Retina (tissue), 1 donor: ENCODE results near the gene LRRC4C.
"Not testable (repeated sequence)": the region's sequence is repeated elsewhere in the genome, so short reads cannot be mapped to it uniquely, and the experiment has no call there.

Experiments
- DNase-seq: peaks from one replicate; pipeline ENCODE4 v3.0.0-alpha.2; 2016

The LRRC4C gene

GRCh38 chr11:41003339-41004282 lies 455.8 kb downstream of the LRRC4C start:
- DNase-seq, result no peak

- DNase-seq, result peak; percentile 50
Observed at GRCh38 chr11:40998920-40999319, 460.5 kb downstream of the LRRC4C start.

DNA sequence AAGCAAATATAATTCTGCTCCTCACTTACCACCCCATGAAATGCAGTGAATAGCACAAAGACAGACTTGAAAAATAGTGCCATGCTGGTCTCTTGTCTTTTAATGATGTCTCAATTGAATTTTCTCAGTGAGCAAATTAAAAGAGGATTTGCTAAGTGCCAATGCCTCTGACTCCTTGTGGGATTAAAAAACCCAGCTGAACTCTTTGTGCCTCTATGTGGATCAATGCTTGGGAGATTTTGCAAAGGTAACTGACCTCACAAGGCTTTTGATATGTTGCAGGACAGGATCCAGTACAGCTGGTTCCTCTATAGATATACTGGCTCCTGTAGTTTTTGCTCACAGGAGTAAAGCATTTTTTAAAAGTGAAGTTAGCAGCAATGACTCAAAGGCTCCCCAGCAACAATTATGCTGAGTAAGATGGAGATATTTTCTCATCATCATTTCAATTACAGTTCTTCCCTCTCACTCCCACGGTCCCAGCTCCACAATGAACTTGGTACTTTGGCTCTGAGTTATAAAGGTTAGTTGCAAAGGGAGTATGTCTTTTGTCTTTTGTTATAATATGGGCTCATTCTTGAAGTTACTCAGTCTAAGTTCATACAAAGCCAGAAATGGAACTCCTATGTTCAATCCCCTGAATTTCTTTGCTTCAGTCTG lies 471.5 kb downstream of the LRRC4C start:
- no peak for DNase-seq

- DNase-seq, result no peak
Observed at GRCh38 chr11:40986320-40986719, 473.1 kb downstream of the LRRC4C start.

DNA sequence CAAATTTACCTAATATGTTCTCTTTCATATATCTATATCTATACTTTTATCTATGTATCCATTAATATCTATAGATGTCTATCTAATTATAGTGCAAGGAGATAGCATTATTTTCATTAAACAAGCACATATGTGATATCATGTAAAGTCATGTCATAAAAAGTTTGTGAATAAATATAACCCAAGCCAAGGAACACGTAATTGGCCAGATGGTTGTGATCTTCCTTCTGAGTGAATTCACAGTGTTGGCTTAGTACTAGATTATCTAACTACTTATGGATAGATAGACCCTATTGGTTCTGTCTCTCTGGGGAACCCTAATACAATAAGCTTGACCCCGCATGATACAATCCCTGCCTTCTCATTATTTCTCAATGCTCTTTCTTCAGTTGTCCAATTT lies 484.4 kb downstream of the LRRC4C start:
- no peak for DNase-seq

DNA sequence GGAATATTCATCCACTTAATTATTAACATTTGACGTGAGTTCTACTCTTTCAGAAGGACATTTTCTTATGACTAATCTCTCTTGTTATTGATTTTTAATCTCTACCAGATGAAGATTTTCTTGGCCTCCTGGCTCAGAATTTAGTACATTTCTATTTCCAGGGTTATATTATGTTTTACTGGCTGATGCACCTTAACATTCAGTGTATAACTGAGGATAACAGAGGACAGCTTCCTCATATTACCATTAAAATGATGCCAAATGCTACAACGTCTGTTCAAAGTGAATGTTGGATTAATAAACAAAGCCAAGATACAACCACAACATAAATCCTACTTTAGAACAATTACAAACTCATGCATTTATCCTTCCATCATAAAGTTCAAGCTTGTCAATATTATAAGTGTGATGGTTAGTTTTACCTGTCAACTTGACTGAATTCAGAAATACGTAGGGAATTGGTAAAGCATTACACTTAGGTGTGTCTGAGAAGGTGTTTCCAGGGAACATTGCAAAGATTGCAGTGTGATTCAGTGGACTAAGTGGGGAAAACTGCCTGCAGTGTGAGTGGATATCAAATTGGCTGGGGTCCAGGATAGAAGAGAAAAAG lies 485.2 kb downstream of the LRRC4C start:
- no peak for DNase-seq

DNA sequence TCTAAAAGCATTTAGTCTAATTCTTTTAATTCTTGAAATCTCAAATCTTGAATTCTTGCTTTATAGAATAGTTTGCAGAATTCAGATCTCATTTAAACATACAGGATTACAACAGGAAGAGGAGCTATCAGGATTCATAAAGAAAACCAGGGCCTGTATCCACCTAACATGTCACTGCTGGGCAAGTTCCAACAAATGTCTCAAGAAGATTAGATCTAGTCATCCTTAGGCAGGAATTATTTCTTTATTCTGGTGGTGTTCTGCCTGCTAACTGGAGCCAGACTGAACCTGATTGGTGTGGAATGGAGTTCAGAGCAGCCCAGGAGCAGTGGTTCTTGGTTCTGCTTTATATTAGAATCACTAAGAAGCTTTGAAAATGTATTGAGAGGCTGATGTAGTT lies 500.7 kb downstream of the LRRC4C start:
- DNase-seq, result no peak

GRCh38 chr11:40952479-40952878 lies 507.0 kb downstream of the LRRC4C start:
- no peak for DNase-seq

- no peak for DNase-seq
Observed at GRCh38 chr11:40938002-40938401, 521.5 kb downstream of the LRRC4C start.

GRCh38 chr11:40924915-40925314 lies 534.5 kb downstream of the LRRC4C start:
- DNase-seq, result peak; percentile 38

DNA sequence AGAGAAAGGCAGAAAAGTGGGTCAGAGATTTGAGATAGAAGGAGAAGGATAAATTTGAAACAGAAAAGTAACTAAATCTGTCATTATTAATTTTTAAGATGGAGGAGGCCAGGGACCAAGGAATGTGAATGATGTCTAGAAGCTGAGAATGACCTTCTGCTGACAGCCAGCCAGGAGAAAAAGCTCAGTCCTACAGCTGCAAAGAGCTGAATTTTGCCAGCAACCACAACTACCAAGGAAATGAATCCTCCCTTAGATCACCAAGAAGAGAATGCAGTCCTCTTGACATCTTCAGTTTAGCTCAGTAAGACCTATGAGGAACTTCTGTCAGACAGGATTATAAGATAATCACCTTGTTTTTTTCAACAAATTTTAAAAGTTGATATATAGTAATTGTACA lies 538.2 kb downstream of the LRRC4C start:
- DNase-seq, result no peak

- DNase-seq, result not testable (repeated sequence)
Observed at GRCh38 chr11:40910774-40911173, 548.7 kb downstream of the LRRC4C start.

GRCh38 chr11:40894501-40894900 lies 565.0 kb downstream of the LRRC4C start:
- DNase-seq, result no peak

DNA sequence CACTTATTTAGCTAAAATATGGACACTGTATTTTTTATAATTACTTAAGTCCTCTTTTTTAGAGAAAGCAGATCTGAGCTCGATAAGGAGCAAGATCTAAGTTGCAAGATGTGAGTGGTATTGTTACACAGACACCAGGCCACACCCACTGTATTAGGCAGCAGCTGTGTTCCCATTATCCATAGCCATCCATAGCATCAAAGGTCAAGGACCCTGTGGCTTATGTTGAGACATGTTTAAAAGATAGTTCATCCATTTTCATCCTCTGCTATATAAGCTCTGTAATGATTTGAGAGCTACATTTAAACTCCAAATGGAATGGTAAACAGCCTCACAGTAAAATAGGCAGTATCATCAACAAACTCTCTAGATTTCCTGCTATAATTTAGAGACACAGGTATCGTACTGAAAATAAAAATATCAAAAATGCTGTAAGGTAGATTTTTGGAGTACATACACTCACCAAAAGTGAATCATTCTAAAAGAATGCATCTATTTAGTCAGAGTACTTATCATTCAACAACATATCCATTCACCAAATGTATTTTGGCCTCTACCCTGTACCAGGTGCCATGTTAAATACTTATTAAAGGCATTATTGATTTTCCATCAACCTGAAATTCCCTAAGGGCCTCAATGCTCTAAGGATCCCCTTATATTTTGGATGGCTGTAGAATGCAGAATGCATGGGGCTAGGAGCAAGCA lies 574.0 kb downstream of the LRRC4C start:
- no peak for DNase-seq

DNA sequence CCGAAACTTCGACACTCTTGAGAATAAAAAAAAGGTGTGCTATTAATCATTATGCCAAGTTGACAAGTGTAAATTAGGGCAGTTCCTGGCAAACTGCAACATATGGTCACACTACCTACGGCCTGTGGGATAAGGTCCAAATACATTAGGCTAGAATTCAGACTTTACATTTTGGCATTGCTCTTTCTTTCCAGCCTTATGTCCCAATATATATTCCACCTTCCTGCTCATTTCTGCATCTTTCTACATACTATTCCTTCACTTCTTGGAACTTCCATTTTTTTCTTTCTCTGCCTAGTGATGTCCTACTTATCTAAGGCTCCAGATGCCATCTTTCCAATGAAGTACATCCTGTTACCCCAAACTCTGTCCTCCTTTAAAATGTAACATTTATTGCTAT lies 577.2 kb downstream of the LRRC4C start:
- no peak for DNase-seq

GRCh38 chr11:40879911-40880310 lies 579.5 kb downstream of the LRRC4C start:
- no peak for DNase-seq

DNA sequence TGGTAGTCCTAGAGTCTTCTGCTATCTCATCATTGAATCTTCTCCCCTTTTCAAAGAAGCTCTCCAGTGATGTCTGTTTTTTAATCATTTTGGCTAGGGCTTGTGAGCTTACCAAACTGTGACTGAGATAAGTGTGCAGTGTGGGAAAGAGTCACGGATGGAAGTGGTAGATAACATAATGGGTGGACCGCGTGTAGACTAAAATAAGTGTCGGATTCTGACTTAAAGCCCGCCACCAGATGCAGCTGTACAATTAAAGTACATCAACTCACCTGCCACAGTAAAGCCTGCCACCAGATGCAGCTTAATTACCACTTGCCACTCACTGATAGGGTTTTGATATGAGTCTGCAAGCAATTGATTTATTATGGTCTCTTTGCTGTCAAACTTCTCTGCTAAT lies 581.5 kb downstream of the LRRC4C start:
- no peak for DNase-seq

- DNase-seq, result no peak
Observed at GRCh38 chr11:40877256-40877655, 582.2 kb downstream of the LRRC4C start.

DNA sequence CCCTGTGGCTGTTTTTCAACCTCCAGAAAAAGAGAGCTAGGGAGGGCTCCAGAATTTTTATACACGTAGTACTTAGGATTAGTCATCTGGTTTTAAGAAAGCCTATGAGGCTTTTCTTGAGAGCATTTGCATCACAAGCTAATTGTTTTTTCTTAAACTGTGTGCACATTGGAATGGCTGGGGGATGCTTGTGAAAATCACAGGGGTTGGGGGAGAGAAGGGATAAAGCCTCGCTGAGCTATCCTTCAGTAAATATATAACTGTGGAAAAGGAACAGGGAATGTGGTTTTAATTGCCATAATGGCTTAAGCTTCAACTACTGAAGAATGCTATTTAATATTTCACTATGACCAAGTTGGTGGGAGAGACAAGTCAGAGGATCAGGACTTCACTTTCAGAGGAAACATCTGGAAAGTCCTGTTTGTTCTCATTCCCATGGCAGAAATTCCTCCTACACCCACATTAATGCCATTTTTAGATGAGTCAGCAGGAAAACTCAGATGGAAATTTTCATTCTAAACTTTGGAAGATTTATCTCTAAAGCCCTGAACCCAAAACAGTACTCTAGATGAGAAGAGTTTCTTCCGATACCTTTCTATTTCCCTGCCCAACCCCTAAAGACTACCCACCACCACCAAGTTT lies 591.3 kb downstream of the LRRC4C start:
- no peak for DNase-seq

DNA sequence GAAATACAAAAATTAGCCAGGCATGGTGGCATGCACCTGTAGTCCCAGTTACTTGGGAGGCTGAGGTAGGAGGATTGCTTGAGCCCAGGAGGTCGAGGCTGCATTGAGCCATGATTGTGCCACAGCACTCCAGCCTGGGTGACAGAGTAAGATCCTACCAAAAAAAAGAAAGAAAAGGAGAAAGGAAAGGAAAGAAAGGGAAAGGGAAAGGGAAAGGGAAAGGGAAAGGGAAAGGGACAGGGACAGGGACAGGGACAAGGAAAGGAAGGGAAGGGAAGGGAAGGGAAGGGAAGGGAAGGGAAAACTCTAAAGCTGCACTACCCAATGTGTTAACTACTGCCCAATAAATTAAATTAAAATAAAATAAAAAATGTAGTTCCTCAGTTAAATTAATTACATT lies 601.7 kb downstream of the LRRC4C start:
- DNase-seq, result not testable (repeated sequence)

DNA sequence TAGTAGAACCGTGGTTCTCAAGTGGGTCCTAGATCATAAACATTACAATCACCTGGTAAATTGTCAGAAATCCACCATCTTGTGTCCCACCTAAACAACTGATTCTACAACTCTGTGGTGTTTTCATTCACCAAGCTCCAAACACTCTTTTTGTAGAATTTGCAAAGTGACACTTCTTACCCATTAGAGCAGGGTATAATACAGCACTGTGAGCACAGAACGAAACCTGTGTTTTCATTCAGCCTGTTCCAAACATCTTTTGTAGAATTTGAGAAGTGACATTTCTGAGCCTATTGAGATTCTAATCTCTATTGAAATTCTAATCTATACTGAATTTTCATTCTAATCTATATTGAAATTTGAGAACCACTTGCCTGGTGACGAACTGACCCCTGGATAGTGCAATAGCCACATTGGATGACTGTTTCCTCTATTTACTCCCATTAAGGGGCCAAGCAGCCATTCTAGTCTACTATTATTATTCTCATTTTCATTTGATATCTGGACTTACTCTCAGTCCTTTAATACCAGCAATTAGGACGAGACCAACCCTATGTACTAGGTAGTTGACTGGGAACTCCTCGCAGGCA lies 616.6 kb downstream of the LRRC4C start:
- no peak for DNase-seq

GRCh38 chr11:40841231-40841630 lies 618.2 kb downstream of the LRRC4C start:
- DNase-seq, result no peak
